Left colon (tissue), 2 donors: Measurements from ENCODE around the gene RGS9. TPM values are rescaled to one million over a fixed set of nuclear protein-coding genes. Genes with fewer than 3 reads are reported as not detected.
"Not testable (repeated sequence)": the region's sequence is repeated elsewhere in the genome, so short reads cannot be mapped to it uniquely, and the experiment has no call there.

Experiments
- ATAC-seq: fragments of 200-7000 bp; cut with Tn5 transposase; one replicate; pipeline ENCODE4 v1.9.1; 2020; ENCODE audit warnings: mild to moderate bottlenecking, moderate library complexity
- DNase-seq, 2 donors: peaks; one replicate each; pipeline ENCODE4 v3.0.0-alpha.2; 2020
- intact Hi-C, 2 donors: fragments of 100-400 bp; cut with DNase I in 1 of 2; cut with micrococcal nuclease in 1 of 2; formaldehyde crosslinking; loops; one replicate each; pipeline versions ENCODE4 v1.11.2 to v1.14.0; 2022; cut with DNase I, micrococcal nuclease
- total RNA-seq, 2 donors: library from RNA; stranded (reverse); fragmentation: NEBNext Ultra II Directional; extraction: Animal tissue kit (Norgen Biotek cat#: 25700); gene quantifications; one replicate each; pipeline ENCODE4 v1.2.1, GENCODE V29; 2021
- donor health status: DM: no; HTN: no; CAD: no.
- donor health status: DM: yes; HTN: yes; CAD: no.

The RGS9 gene
- total RNA-seq, 2 donors from 2014 or later, result 7.1 to 11.4 TPM

- DNase-seq (no peak), ATAC-seq (no peak)
- intact Hi-C loops, result no loop called here
Measured at GRCh38 chr17:65176646-65177409, 39.7 kb downstream of the RGS9 start.

- no peak for ATAC-seq
- intact Hi-C loops, result no loop called here
- no peak for DNase-seq
Measured at GRCh38 chr17:65177901-65178300, 40.7 kb downstream of the RGS9 start.

- ATAC-seq, DNase-seq, intact Hi-C loops: not testable (repeated sequence)
Measured at GRCh38 chr17:65180276-65180675, 43.1 kb downstream of the RGS9 start.

GRCh38 chr17:65180752-65181236 is 43.6 kb downstream of the RGS9 start:
- DNase-seq, intact Hi-C loops, ATAC-seq: not testable (repeated sequence)

GRCh38 chr17:65181237-65182061 is 44.3 kb downstream of the RGS9 start:
- ATAC-seq (no peak), DNase-seq (no peak)
- intact Hi-C loops, result no loop called here

- DNase-seq (no peak), ATAC-seq (no peak)
- intact Hi-C loops, result no loop called here
Measured at GRCh38 chr17:65182233-65182632, 45.1 kb downstream of the RGS9 start.

- ATAC-seq (no peak), DNase-seq (no peak)
- intact Hi-C loops, result no loop called here
Measured at GRCh38 chr17:65183736-65184135, 46.6 kb downstream of the RGS9 start.

- ATAC-seq (no peak), DNase-seq (no peak)
- intact Hi-C loops, result no loop called here
Measured at GRCh38 chr17:65184235-65184959, 47.2 kb downstream of the RGS9 start.

- DNase-seq (no peak), ATAC-seq (no peak)
- intact Hi-C loops, result no loop called here
Measured at GRCh38 chr17:65185062-65185461, 47.9 kb downstream of the RGS9 start.

GRCh38 chr17:65185668-65186382 is 48.7 kb downstream of the RGS9 start:
- DNase-seq (no peak), ATAC-seq (no peak)
- intact Hi-C loops, result no loop called here

GRCh38 chr17:65190467-65191097 is 53.4 kb downstream of the RGS9 start:
- no peak for DNase-seq
- intact Hi-C loops, result no loop called here
- ATAC-seq, result no peak

- intact Hi-C loops, result no loop called here
- no peak for ATAC-seq
- DNase-seq, result no peak
Measured at GRCh38 chr17:65191811-65192740, 54.9 kb downstream of the RGS9 start.

- ATAC-seq (no peak), DNase-seq (no peak)
- intact Hi-C loops, result no loop called here
Measured at GRCh38 chr17:65193305-65193704, 56.1 kb downstream of the RGS9 start.

- ATAC-seq (no peak), DNase-seq (no peak)
- intact Hi-C loops, result no loop called here
Measured at GRCh38 chr17:65193716-65194293, 56.6 kb downstream of the RGS9 start.

- DNase-seq (no peak), ATAC-seq (no peak)
- intact Hi-C loops, result no loop called here
Measured at GRCh38 chr17:65194670-65195334, 57.6 kb downstream of the RGS9 start.

GRCh38 chr17:65195716-65196115 is 58.5 kb downstream of the RGS9 start:
- DNase-seq, result no peak
- ATAC-seq, result no peak
- intact Hi-C loops, result no loop called here
